HL-60 (cell line): ENCODE measurements around the gene GLCE.

Experiments
- DNase-seq, 2 experiments: peaks; one replicate each; pipeline ENCODE4 v3.0.0-alpha.2; 2010 to 2020; ENCODE audit warnings: low read depth in 1 of 2, low spot score in 1 of 2
- H3K27ac ChIP-seq: fragments of 250-450 bp; sonication (Bioruptor Pico); replicated peaks from 2 replicates; pipeline ENCODE4 v1.5.1; 2020; ENCODE audit warnings: mild to moderate bottlenecking, moderate library complexity
- H3K27me3 ChIP-seq: fragments of 250-450 bp; sonication (Bioruptor Pico); 2 replicates; pipeline ENCODE4 v1.5.1; 2021; ENCODE audit warnings: mild to moderate bottlenecking, moderate library complexity; ENCODE audit not compliant: insufficient read depth, poor library complexity, severe bottlenecking
- H3K4me3 ChIP-seq: replicated peaks from 2 replicates; pipeline ENCODE4 v1.5.1; 2011; ENCODE audit warnings: mild to moderate bottlenecking, control low read depth, low read length; ENCODE audit not compliant: insufficient read depth
- GABPA ChIP-seq: IDR thresholded peaks from 2 replicates; pipeline ENCODE4 v1.6.1; 2012; ENCODE audit warnings: low read depth
- POLR2AphosphoS5 ChIP-seq: IDR thresholded peaks from 2 replicates; pipeline ENCODE4 v1.6.1; 2012; ENCODE audit warnings: low read depth
- SPI1 ChIP-seq: IDR thresholded peaks from 2 replicates; pipeline ENCODE4 v1.6.1; 2012; ENCODE audit warnings: low read depth, mild to moderate bottlenecking, borderline replicate concordance
- TF ChIP-seq, protein P1 (sequence below): IDR thresholded peaks from 2 replicates; pipeline ENCODE4 v1.6.1; 2012; ENCODE audit warnings: low read depth; ENCODE audit not compliant: insufficient replicate concordance
- TF ChIP-seq, protein P2 (sequence below): IDR thresholded peaks from one replicate; pipeline ENCODE4 v1.5.1; 2011; ENCODE audit warnings: low read length, control low read depth, inconsistent platforms; ENCODE audit not compliant: insufficient read depth

The GLCE gene

DNA sequence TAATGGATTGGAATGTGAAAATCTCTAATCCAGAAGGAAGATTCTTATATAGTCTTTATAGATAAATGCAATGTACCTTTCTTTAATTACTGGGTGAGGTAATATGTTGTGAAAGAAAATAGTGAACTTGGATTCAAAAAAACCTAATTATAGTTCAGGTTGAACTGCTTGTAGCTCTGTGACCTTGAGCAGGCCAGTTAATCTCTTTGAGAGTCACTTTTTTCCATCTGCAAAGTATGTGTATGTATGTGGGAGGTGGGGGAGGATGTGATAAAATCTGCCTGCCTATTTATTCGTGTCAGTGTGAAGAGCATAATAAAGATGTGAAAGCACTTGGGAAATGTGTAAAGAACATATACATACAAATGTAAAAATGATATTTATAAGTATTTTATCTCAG, 34.4 kb downstream of the GLCE start:
- H3K27me3 ChIP-seq, result no peaks in the 10 kb centered on the region
- H3K4me3 ChIP-seq, result no peak overlapping the region
- H3K27ac ChIP-seq, result no peak overlapping the region
- DNase-seq, result no peak
- TF ChIP-seq SPI1 (no peak), GABPA (no peak), POLR2AphosphoS5 (no peak)
- TF ChIP-seq, protein P1, sequence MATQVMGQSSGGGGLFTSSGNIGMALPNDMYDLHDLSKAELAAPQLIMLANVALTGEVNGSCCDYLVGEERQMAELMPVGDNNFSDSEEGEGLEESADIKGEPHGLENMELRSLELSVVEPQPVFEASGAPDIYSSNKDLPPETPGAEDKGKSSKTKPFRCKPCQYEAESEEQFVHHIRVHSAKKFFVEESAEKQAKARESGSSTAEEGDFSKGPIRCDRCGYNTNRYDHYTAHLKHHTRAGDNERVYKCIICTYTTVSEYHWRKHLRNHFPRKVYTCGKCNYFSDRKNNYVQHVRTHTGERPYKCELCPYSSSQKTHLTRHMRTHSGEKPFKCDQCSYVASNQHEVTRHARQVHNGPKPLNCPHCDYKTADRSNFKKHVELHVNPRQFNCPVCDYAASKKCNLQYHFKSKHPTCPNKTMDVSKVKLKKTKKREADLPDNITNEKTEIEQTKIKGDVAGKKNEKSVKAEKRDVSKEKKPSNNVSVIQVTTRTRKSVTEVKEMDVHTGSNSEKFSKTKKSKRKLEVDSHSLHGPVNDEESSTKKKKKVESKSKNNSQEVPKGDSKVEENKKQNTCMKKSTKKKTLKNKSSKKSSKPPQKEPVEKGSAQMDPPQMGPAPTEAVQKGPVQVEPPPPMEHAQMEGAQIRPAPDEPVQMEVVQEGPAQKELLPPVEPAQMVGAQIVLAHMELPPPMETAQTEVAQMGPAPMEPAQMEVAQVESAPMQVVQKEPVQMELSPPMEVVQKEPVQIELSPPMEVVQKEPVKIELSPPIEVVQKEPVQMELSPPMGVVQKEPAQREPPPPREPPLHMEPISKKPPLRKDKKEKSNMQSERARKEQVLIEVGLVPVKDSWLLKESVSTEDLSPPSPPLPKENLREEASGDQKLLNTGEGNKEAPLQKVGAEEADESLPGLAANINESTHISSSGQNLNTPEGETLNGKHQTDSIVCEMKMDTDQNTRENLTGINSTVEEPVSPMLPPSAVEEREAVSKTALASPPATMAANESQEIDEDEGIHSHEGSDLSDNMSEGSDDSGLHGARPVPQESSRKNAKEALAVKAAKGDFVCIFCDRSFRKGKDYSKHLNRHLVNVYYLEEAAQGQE, result no peak
- TF ChIP-seq, protein P2, sequence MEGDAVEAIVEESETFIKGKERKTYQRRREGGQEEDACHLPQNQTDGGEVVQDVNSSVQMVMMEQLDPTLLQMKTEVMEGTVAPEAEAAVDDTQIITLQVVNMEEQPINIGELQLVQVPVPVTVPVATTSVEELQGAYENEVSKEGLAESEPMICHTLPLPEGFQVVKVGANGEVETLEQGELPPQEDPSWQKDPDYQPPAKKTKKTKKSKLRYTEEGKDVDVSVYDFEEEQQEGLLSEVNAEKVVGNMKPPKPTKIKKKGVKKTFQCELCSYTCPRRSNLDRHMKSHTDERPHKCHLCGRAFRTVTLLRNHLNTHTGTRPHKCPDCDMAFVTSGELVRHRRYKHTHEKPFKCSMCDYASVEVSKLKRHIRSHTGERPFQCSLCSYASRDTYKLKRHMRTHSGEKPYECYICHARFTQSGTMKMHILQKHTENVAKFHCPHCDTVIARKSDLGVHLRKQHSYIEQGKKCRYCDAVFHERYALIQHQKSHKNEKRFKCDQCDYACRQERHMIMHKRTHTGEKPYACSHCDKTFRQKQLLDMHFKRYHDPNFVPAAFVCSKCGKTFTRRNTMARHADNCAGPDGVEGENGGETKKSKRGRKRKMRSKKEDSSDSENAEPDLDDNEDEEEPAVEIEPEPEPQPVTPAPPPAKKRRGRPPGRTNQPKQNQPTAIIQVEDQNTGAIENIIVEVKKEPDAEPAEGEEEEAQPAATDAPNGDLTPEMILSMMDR, result no peak

DNA sequence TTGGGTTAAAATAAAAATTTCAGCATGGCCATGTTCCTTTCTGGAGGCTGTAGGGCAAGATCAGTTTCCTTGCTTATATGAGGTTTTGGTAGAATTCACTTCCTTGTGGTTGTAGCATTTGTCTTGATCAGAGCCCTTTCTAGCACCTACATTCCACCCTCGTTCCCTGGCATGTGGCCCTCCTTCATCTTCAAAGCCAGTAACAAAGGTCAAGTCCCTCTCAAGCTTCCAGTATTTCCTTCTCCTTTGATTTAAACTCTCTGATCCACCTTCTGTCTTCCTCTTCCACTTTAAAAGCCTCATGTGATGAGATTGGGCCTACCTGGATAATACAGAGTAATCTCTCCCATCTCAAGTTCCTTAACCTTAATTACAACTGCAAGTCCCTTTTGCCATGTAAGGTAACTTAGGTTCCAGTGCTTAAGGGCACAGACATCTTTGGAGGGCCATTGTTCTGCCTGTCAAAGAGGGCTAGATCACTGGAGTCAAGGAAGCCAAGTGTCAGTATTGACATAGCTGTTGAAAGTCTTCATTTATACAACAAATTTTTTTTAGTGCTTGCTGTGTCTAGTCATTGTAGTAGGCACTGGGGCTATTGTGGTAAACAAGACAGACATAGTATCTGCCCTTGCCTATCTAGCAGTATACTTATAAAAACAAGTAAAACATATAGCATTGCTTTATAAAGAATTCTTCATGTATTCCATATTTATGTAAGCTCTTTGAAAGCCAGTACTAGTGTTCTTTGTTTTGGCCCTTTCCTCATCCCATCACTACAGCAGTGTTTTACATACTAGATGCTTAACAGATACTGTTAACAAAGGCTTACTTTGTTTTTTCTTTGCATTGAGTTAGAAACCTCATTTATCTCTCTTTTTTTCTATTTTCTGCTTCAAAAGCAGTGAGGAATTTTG, 40.7 kb downstream of the GLCE start:
- TF ChIP-seq GABPA (no peak), SPI1 (no peak), POLR2AphosphoS5 (no peak)
- TF ChIP-seq, protein P2, result no peak
- TF ChIP-seq, protein P1, result no peak
- no peak overlapping the region for H3K4me3 ChIP-seq
- H3K27me3 ChIP-seq, result no peaks in the 10 kb centered on the region
- no peak for DNase-seq
- no peak overlapping the region for H3K27ac ChIP-seq

DNA sequence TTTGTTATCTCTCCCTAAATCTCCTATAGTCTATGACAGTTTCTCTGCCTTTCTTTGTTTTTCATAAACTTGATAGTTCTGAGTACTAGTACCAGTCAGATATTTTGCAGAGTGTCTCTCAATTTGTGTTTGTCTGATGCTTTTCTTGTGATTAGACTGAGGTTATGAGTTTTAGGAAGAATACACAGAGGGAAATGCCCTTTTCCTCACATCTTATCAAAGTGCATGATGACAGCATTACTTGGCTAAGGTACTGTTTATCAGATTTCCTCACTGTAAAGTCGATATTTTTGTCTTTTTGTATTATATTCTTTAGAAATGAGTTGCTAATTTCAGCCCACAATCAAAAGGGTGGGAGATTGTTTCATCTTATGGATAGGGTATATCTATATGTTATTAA, 45.6 kb downstream of the GLCE start:
- TF ChIP-seq SPI1, result no peak
- no peak for TF ChIP-seq POLR2AphosphoS5
- TF ChIP-seq, protein P1, result no peak
- TF ChIP-seq GABPA, result no peak
- TF ChIP-seq, protein P2, result no peak
- Histone ChIP-seq H3K27me3 (no peaks in the 10 kb centered on the region), H3K27ac (no peak overlapping the region), H3K4me3 (no peak overlapping the region)
- no peak for DNase-seq
